ENCODE data around the gene SCYL1.

SCYL1 gene

DNA sequence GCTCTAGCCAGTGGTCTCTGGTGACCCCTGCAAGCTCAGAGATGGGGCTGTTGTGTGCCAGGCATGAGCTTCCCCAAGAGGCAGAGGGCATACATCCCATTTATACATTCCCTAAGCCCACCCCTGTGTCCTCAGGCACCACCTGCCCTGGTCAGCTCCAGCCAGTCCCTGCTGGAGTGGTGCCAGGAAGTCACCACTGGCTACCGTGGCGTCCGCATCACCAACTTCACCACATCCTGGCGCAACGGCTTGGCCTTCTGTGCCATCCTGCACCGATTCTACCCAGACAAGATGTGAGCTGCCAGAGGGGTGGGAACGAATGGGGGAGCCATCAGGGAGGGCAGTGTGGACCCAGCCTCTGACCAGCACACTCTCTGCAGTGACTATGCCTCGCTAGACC is 59.2 kb downstream of the SCYL1 start:
- H3K27ac ChIP-seq (ENCODE audit: low read depth, low read length, poor library complexity, severe bottlenecking): no peak overlapping the region
- no peaks in the 10 kb centered on the region for H4K20me1 ChIP-seq (ENCODE audit: insufficient read depth, low read length)
- no peaks in the 10 kb centered on the region; the same call in none of the 2 replicates for H3K27me3 ChIP-seq (ENCODE audit: insufficient read depth, low read length)
- H3K9me2 ChIP-seq (ENCODE audit: low read depth, low read length): no peaks in the 10 kb centered on the region
- no peak overlapping the region for H2AFZ ChIP-seq (ENCODE audit: low read length)
- peaks cover 13% of the 10 kb centered on the region for H3K4me1 ChIP-seq (ENCODE audit: insufficient read depth, low read length, severe bottlenecking)
- H3K79me2 ChIP-seq (ENCODE audit: insufficient read depth, low read length): no peaks in the 10 kb centered on the region
- H3K36me3 ChIP-seq (ENCODE audit: insufficient read depth, low read length): no peaks in the 10 kb centered on the region
- no peak overlapping the region for H3K9ac ChIP-seq (ENCODE audit: low read length)
- no peak overlapping the region for H3K4me2 ChIP-seq (ENCODE audit: low read length)
- H3K9me3 ChIP-seq (ENCODE audit: low read length): no peaks in the 10 kb centered on the region
- H3F3A ChIP-seq (ENCODE audit: insufficient read depth, low read length): no peaks in the 10 kb centered on the region
- no peak overlapping the region for H3K4me3 ChIP-seq (ENCODE audit: low read depth, low read length, poor library complexity, severe bottlenecking)
- TF ChIP-seq, protein P1, sequence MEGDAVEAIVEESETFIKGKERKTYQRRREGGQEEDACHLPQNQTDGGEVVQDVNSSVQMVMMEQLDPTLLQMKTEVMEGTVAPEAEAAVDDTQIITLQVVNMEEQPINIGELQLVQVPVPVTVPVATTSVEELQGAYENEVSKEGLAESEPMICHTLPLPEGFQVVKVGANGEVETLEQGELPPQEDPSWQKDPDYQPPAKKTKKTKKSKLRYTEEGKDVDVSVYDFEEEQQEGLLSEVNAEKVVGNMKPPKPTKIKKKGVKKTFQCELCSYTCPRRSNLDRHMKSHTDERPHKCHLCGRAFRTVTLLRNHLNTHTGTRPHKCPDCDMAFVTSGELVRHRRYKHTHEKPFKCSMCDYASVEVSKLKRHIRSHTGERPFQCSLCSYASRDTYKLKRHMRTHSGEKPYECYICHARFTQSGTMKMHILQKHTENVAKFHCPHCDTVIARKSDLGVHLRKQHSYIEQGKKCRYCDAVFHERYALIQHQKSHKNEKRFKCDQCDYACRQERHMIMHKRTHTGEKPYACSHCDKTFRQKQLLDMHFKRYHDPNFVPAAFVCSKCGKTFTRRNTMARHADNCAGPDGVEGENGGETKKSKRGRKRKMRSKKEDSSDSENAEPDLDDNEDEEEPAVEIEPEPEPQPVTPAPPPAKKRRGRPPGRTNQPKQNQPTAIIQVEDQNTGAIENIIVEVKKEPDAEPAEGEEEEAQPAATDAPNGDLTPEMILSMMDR (IDR thresholded peaks at IDR 0.05; ENCODE audit: low read length): no peak
- no peak for TF ChIP-seq EZH2 (IDR thresholded peaks at IDR 0.05; ENCODE audit: borderline replicate concordance, low read length)

DNA sequence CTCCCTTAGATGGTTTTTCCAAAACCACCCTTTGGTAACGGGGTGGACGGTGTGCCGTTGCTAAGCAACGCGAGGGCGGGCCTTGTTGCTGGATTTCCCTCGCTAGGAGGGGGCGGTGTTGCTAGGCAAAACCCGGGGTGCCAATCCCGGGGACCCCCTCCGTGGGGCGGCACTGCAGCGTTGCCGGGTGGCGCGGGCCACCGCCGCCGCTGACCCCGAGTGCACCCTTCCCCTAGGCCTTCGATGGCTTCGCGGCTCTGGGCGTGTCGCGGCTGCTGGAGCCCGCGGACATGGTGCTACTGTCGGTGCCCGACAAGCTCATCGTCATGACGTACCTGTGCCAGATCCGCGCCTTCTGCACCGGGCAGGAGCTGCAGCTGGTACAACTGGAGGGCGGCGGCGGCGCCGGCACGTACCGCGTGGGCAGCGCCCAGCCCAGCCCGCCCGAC is 59.9 kb downstream of the SCYL1 start:
- Histone ChIP-seq H3K9me2 (ENCODE audit: low read depth, low read length) (no peaks in the 10 kb centered on the region), H2AFZ (ENCODE audit: low read length) (no peak overlapping the region), H3K79me2 (ENCODE audit: insufficient read depth, low read length) (no peaks in the 10 kb centered on the region), H3K27ac (ENCODE audit: low read depth, low read length, poor library complexity, severe bottlenecking) (no peak overlapping the region), H3K4me3 (ENCODE audit: low read depth, low read length, poor library complexity, severe bottlenecking) (no peak overlapping the region), H4K20me1 (ENCODE audit: insufficient read depth, low read length) (no peaks in the 10 kb centered on the region), H3K4me2 (ENCODE audit: low read length) (no peak overlapping the region), H3K9me3 (ENCODE audit: low read length) (no peaks in the 10 kb centered on the region), H3K4me1 (ENCODE audit: insufficient read depth, low read length, severe bottlenecking) (peaks cover 16% of the 10 kb centered on the region), H3F3A (ENCODE audit: insufficient read depth, low read length) (no peaks in the 10 kb centered on the region), H3K9ac (ENCODE audit: low read length) (no peak overlapping the region), H3K27me3 (ENCODE audit: insufficient read depth, low read length) (no peaks in the 10 kb centered on the region; the same call in none of the 2 replicates), H3K36me3 (ENCODE audit: insufficient read depth, low read length) (no peaks in the 10 kb centered on the region)
- TF ChIP-seq EZH2 (IDR thresholded peaks at IDR 0.05; ENCODE audit: borderline replicate concordance, low read length): no peak
- TF ChIP-seq, protein P1 (IDR thresholded peaks at IDR 0.05; ENCODE audit: low read length): no peak

DNA sequence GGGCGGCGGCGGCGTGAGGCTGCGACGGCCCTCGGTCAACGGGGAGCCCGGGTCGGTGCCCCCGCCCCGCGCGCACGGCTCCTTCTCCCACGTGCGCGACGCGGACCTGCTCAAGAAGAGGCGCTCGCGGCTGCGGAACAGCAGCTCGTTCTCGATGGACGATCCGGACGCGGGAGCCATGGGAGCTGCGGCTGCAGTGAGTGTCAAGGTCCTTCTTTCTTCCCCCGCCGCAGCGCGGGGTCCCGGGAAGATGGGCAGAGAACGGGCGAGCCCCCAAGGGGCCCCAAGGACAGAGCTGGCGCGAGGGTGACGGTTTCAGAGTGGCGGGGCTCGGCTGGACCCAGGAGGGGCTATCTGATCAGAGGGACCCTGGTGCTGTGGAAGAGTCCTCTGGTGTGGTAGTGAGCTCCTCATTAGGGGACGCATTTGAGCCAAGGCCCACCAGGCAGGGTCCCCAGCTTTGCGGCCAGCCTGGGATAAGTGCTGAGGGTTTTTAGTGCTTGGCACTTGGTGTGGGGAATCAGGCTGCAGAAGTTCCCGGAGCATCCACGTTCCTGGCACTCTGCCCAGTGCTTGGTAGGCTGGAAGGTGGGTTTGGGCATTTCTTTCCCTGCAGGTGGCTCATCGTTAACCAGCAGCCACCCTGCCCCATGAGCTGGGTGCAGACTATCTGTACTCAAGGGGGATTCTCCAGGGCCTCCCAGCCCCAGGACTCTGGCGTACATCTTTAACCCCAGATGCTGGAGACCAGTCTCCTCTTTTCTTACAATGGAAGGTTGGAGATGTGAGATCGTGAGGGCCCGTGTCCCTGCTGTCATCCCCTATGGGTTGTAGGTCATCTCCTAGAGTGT is 60.7 kb downstream of the SCYL1 start:
- no peak for TF ChIP-seq EZH2 (IDR thresholded peaks at IDR 0.05; ENCODE audit: borderline replicate concordance, low read length)
- TF ChIP-seq, protein P1 (IDR thresholded peaks at IDR 0.05; ENCODE audit: low read length): no peak
- H3F3A ChIP-seq (ENCODE audit: insufficient read depth, low read length): no peaks in the 10 kb centered on the region
- H3K27ac ChIP-seq (ENCODE audit: low read depth, low read length, poor library complexity, severe bottlenecking): no peak overlapping the region
- no peak overlapping the region for H2AFZ ChIP-seq (ENCODE audit: low read length)
- H3K4me2 ChIP-seq (ENCODE audit: low read length): no peak overlapping the region
- no peak overlapping the region for H3K4me3 ChIP-seq (ENCODE audit: low read depth, low read length, poor library complexity, severe bottlenecking)
- no peaks in the 10 kb centered on the region for H3K36me3 ChIP-seq (ENCODE audit: insufficient read depth, low read length)
- no peaks in the 10 kb centered on the region for H4K20me1 ChIP-seq (ENCODE audit: insufficient read depth, low read length)
- no peaks in the 10 kb centered on the region for H3K79me2 ChIP-seq (ENCODE audit: insufficient read depth, low read length)
- H3K9me3 ChIP-seq (ENCODE audit: low read length): no peaks in the 10 kb centered on the region
- no peaks in the 10 kb centered on the region; the same call in none of the 2 replicates for H3K27me3 ChIP-seq (ENCODE audit: insufficient read depth, low read length)
- no peaks in the 10 kb centered on the region for H3K9me2 ChIP-seq (ENCODE audit: low read depth, low read length)
- H3K9ac ChIP-seq (ENCODE audit: low read length): no peak overlapping the region
- H3K4me1 ChIP-seq (ENCODE audit: insufficient read depth, low read length, severe bottlenecking): peaks cover 25% of the 10 kb centered on the region
